Body of pancreas (tissue), 4 donors: ENCODE measurements around the gene AKAP6. TPM values are rescaled to one million over a fixed set of nuclear protein-coding genes. Genes with fewer than 3 reads are reported as not detected.

Experiments used
- ATAC-seq: fragments of 150-250 bp; one replicate; pipeline ENCODE4 v1.9.1; 2016
- DNase-seq, 4 donors: peaks; one replicate each; pipeline ENCODE4 v3.0.0-alpha.2; 2019
- H3K27ac ChIP-seq, 4 donors: fragments of 200-600 bp; sonication (generic); 1 replicate in 3 of 4; 2 replicates in 1 of 4; pipeline versions ENCODE4 v1.5.1 to v1.6.1; 2016 to 2019; ENCODE audit warnings: mild to moderate bottlenecking in 1 of 4, mixed read lengths in 1 of 4, moderate library complexity in 1 of 4
- H3K27me3 ChIP-seq, 2 donors: fragments of 200-600 bp; sonication (generic); one replicate each; pipeline ENCODE4 v1.6.0; 2016; ENCODE audit warnings: mild to moderate bottlenecking in 1 of 2
- H3K36me3 ChIP-seq, 2 donors: fragments of 200-600 bp; sonication (generic); replicated peaks in 1 of 2; 2 replicates each; pipeline ENCODE4 v1.5.1; 2016; ENCODE audit warnings: low read depth in 2 of 2; ENCODE audit not compliant: insufficient read depth in 1 of 2
- H3K4me1 ChIP-seq: fragments of 200-600 bp; sonication (generic); one replicate; pipeline ENCODE4 v1.6.0; 2016
- H3K4me3 ChIP-seq, 2 donors: fragments of 200-600 bp; sonication (generic); 1 replicate in 1 of 2; 2 replicates in 1 of 2; pipeline ENCODE4 v1.5.1; 2016 to 2019
- H3K9me3 ChIP-seq, 3 donors: fragments of 200-600 bp; sonication (generic); 1 replicate in 2 of 3; 2 replicates in 1 of 3; pipeline ENCODE4 v1.5.1; 2016
- POLR2A ChIP-seq, 3 donors: fragments of 450-650 bp; IDR thresholded peaks; one replicate each; pipeline ENCODE4 v1.6.1; 2016; ENCODE audit warnings: antibody characterized with exemption in 3 of 3, mild to moderate bottlenecking in 2 of 3
- WGBS, 2 donors: methylation state at CpG; one replicate each; pipeline ENCODE4 v1.1.5; 2017; 5-methylcytosine and 5-hydroxymethylcytosine counted together
- intact Hi-C: fragments of 100-400 bp; cut with DNase I; formaldehyde crosslinking; loops from one replicate; pipeline ENCODE4 v1.15.1; 2023
- total RNA-seq, 2 donors: library from RNA; depleted of rRNA; stranded (reverse); fragments of >200 nt; gene quantifications; one replicate each; pipeline ENCODE4 v1.1.0, GENCODE V29; 2016
- TF ChIP-seq, protein P1 (sequence below), 7 experiments: fragments of 450-650 bp in 4 of 7; fragments of 200-600 bp in 3 of 7; sonication (generic) in 3 of 7; IDR thresholded peaks; one replicate each; pipeline ENCODE4 v1.5.1; 2016 to 2019; ENCODE audit warnings: antibody characterized with exemption in 7 of 7

The AKAP6 gene
- total RNA-seq, 2 donors from 2014 or later, result 2.0 to 2.9 TPM

- Histone ChIP-seq H3K9me3 (no peaks in the 10 kb centered on the region), H3K36me3 (no peaks in the 10 kb centered on the region), H3K27me3 (no peaks in the 10 kb centered on the region), H3K4me3 (no peak overlapping the region), H3K4me1 (no peaks in the 10 kb centered on the region), H3K27ac (no peak overlapping the region)
- TF ChIP-seq, protein P1, sequence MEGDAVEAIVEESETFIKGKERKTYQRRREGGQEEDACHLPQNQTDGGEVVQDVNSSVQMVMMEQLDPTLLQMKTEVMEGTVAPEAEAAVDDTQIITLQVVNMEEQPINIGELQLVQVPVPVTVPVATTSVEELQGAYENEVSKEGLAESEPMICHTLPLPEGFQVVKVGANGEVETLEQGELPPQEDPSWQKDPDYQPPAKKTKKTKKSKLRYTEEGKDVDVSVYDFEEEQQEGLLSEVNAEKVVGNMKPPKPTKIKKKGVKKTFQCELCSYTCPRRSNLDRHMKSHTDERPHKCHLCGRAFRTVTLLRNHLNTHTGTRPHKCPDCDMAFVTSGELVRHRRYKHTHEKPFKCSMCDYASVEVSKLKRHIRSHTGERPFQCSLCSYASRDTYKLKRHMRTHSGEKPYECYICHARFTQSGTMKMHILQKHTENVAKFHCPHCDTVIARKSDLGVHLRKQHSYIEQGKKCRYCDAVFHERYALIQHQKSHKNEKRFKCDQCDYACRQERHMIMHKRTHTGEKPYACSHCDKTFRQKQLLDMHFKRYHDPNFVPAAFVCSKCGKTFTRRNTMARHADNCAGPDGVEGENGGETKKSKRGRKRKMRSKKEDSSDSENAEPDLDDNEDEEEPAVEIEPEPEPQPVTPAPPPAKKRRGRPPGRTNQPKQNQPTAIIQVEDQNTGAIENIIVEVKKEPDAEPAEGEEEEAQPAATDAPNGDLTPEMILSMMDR (IDR thresholded peaks at IDR 0.05), result no peak
- no peak for TF ChIP-seq POLR2A (IDR thresholded peaks at IDR 0.05)
- intact Hi-C loops, result no loop called here
- no peak for DNase-seq
- no peak for ATAC-seq
Observed at GRCh38 chr14:32397861-32398640, 69.0 kb downstream of the AKAP6 start.

DNA sequence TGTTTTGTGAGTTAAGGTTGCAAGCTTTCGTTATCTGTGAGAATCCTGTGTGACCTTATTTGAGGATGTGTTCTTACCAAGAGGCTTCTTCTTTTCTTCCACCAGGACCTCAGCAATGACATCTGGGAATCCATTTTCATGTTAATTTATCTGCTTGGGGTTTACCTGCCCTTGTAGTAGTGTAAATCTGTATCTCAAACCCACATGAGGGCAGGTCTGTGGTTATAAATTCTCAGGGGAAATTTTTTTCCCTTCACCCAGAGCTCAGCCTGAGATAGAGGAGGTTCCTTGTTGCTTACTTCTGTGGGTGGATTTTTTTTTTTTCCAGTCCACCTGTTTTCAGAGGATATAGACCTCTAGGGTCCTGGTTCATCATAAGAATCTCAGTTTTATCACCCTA, 70.8 kb downstream of the AKAP6 start:
- WGBS, 2 donors, result 69 to 87% methylated on average over 1 of the region's 1 CpG
- intact Hi-C loops, result no loop called here
- H3K27ac ChIP-seq, result no peak overlapping the region

DNA sequence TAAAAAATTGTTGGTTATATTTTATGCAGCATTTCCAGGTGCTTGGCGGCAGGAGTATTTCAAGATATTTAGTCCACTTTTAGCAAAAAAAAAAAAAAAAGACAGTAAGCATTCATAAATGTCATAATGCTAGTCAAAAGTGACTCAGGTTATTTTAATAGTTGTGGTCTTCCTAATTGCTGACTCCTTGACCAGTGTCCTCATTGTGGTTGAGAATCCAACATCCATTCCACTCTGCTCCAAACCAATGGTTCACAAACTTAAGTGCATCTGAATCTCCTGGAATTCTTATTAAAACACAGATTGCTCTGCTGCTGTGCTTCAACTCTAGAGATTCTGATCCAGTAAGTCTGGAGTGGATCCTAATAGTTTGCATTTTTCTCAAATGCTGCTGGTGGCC, 71.4 kb downstream of the AKAP6 start:
- intact Hi-C loops, result no loop called here
- Histone ChIP-seq H3K4me1 (no peaks in the 10 kb centered on the region), H3K27ac (no peak overlapping the region), H3K4me3 (no peak overlapping the region), H3K36me3 (no peaks in the 10 kb centered on the region), H3K9me3 (no peaks in the 10 kb centered on the region), H3K27me3 (no peaks in the 10 kb centered on the region)
- DNase-seq (no peak), ATAC-seq (no peak)
- TF ChIP-seq, protein P1 (IDR thresholded peaks at IDR 0.05), result no peak
- no peak for TF ChIP-seq POLR2A (IDR thresholded peaks at IDR 0.05)
- 88 to 96% methylated on average over 1 of the region's 1 CpG for WGBS, 2 donors

More for the DNA sequence above, 70.8 kb downstream of the AKAP6 start:
- TF ChIP-seq, protein P1 (IDR thresholded peaks at IDR 0.05), result no peak
- TF ChIP-seq POLR2A (IDR thresholded peaks at IDR 0.05), result no peak
- H3K36me3 ChIP-seq, result no peaks in the 10 kb centered on the region
- H3K9me3 ChIP-seq, result no peaks in the 10 kb centered on the region
- H3K4me3 ChIP-seq, result no peak overlapping the region
- no peaks in the 10 kb centered on the region for H3K27me3 ChIP-seq
- no peak for ATAC-seq
- no peaks in the 10 kb centered on the region for H3K4me1 ChIP-seq
- no peak for DNase-seq

DNA sequence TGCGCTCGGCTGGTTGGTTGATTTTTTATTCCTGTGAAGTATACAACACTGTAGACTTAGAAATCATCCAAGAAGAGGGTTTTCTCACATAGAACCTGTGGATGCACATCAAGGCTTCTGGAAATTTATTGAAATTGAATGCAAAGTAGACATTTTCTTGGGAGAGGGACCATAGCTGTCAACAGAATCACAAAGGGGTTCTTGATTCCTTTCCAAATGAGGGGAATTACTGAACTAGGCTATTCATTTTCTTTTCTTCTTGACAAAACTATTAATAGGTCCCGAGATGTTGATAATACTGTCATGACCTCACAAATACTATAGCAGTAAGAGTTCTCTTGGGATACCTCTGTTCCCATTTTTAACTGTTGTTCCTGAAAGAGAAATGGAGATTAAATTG, 73.9 kb downstream of the AKAP6 start:
- no peaks in the 10 kb centered on the region for H3K27me3 ChIP-seq
- H3K4me3 ChIP-seq, result no peak overlapping the region
- 92 to 96% methylated on average over 3 of the region's 3 CpGs for WGBS, 2 donors
- no peak for TF ChIP-seq POLR2A (IDR thresholded peaks at IDR 0.05)
- TF ChIP-seq, protein P1 (IDR thresholded peaks at IDR 0.05), result no peak
- ATAC-seq, result no peak
- no peaks in the 10 kb centered on the region for H3K4me1 ChIP-seq
- no peaks in the 10 kb centered on the region for H3K36me3 ChIP-seq
- H3K27ac ChIP-seq, result no peak overlapping the region
- intact Hi-C loops, result no loop called here
- H3K9me3 ChIP-seq, result no peaks in the 10 kb centered on the region
- DNase-seq, result no peak

GRCh38 chr14:32403688-32404087, 74.6 kb downstream of the AKAP6 start:
- Histone ChIP-seq H3K4me3 (no peak overlapping the region), H3K36me3 (no peaks in the 10 kb centered on the region), H3K4me1 (no peaks in the 10 kb centered on the region), H3K9me3 (no peaks in the 10 kb centered on the region), H3K27ac (no peak overlapping the region), H3K27me3 (no peaks in the 10 kb centered on the region)
- WGBS, 2 donors, result 82 to 95% methylated on average over 2 of the region's 2 CpGs
- no peak for DNase-seq
- no peak for ATAC-seq
- TF ChIP-seq POLR2A (IDR thresholded peaks at IDR 0.05), result no peak
- TF ChIP-seq, protein P1 (IDR thresholded peaks at IDR 0.05), result no peak
- intact Hi-C loops, result no loop called here
